Renal cortex interstitium (tissue), 11 donors: Measurements from ENCODE around the gene CBFB. TPM values are rescaled to one million over a fixed set of nuclear protein-coding genes. Genes with fewer than 3 reads are reported as not detected.
A peak's percentile ranks its signal among the peaks of the same experiment; 100 is the strongest.

ENCODE experiments used
- DNase-seq, 11 donors: peaks; one replicate each; pipeline ENCODE4 v3.0.0-alpha.2; 2013; ENCODE audit warnings: low read depth in 9 of 11, low spot score in 4 of 11; ENCODE audit errors: extremely low read depth in 1 of 11
- polyA plus RNA-seq, 3 donors: library from polyadenylated mRNA; unstranded; fragments of 120-200 nt; gene quantifications; one replicate each; pipeline ENCODE4 v1.2.1, GENCODE V29; 2013; ENCODE audit not compliant: insufficient read length in 3 of 3

CBFB gene
- polyA plus RNA-seq, 3 donors = 71.7 to 76.4 (median 75.3) TPM

- DNase-seq = peak in 1 of 11 donors; percentile 15
These were observed 15.6 kb upstream of the CBFB start for GRCh38 chr16:67013233-67013822.

GRCh38 chr16:67013823-67014633 lies 14.9 kb upstream of the CBFB start:
- DNase-seq = peak in 9 of 11 donors; percentile 58 to 87 (median 83)

GRCh38 chr16:67014634-67015312 lies 14.2 kb upstream of the CBFB start:
- DNase-seq = no peak

- no peak for DNase-seq
These were observed 13.6 kb upstream of the CBFB start for GRCh38 chr16:67015313-67015731.

GRCh38 chr16:67016143-67016542 lies 12.8 kb upstream of the CBFB start:
- no peak for DNase-seq

GRCh38 chr16:67016681-67017420 lies 12.1 kb upstream of the CBFB start:
- no peak for DNase-seq

- no peak for DNase-seq
These were observed 11.6 kb upstream of the CBFB start for GRCh38 chr16:67017421-67017750.

- peak in 8 of 11 donors; percentile 64 to 83 (median 76) for DNase-seq
These were observed 11.0 kb upstream of the CBFB start for GRCh38 chr16:67017810-67018488.

GRCh38 chr16:67019171-67019570 lies 9.8 kb upstream of the CBFB start:
- DNase-seq = no peak

GRCh38 chr16:67021321-67021720 lies 7.6 kb upstream of the CBFB start:
- no peak for DNase-seq

GRCh38 chr16:67022531-67023214 lies 6.3 kb upstream of the CBFB start:
- no peak for DNase-seq

GRCh38 chr16:67023689-67024088 lies 5.3 kb upstream of the CBFB start:
- no peak for DNase-seq

GRCh38 chr16:67024384-67025209 lies 4.4 kb upstream of the CBFB start:
- DNase-seq = no peak

GRCh38 chr16:67025210-67025550 lies 3.8 kb upstream of the CBFB start:
- DNase-seq = no peak

GRCh38 chr16:67026570-67026969 lies 2.4 kb upstream of the CBFB start:
- DNase-seq = no peak

- no peak for DNase-seq
These were observed 1.9 kb upstream of the CBFB start for GRCh38 chr16:67027046-67027445.

GRCh38 chr16:67028167-67028695 lies 718 bp upstream of the CBFB start:
- no peak for DNase-seq
